ENCODE data around the gene UMODL1. TPM values are rescaled to one million over a fixed set of nuclear protein-coding genes. Genes with fewer than 3 reads are reported as not detected.

Gene UMODL1
- total RNA-seq, result not detected
- long read RNA-seq, result 0 reads

- ATAC-seq, result no peak
- intact Hi-C loops (cut with DNase I), result no loop called here
- no peak for DNase-seq
These were observed at the start of gene UMODL1 for GRCh38 chr21:42071146-42071737. TSS of gene UMODL1 (plus strand) at chr21:42071317. CDS start at chr21:42071317, 0 bp downstream.

GRCh38 chr21:42021371-42022090 is 49.6 kb upstream of the UMODL1 start:
- intact Hi-C loops (cut with DNase I), result no loop called here
- ATAC-seq (no peak), DNase-seq (no peak)

GRCh38 chr21:42022091-42022430 is 49.1 kb upstream of the UMODL1 start:
- ATAC-seq, result no peak
- no peak for DNase-seq
- intact Hi-C loops (cut with DNase I), result no loop called here

- ATAC-seq (no peak), DNase-seq (no peak)
- intact Hi-C loops (cut with DNase I), result no loop called here
These were observed 48.2 kb upstream of the UMODL1 start for GRCh38 chr21:42022906-42023305.

- intact Hi-C loops (cut with DNase I), result no loop called here
These were observed 45.6 kb upstream of the UMODL1 start for GRCh38 chr21:42025376-42026081.

GRCh38 chr21:42026082-42026435 is 45.1 kb upstream of the UMODL1 start:
- no peak for DNase-seq
- intact Hi-C loops (cut with DNase I), result no loop called here
- no peak for ATAC-seq

More at GRCh38 chr21:42025376-42026081, 45.6 kb upstream of the UMODL1 start:
- no peak for ATAC-seq
- DNase-seq, result no peak

- intact Hi-C loops (cut with DNase I), result no loop called here
- no peak for ATAC-seq
These were observed 43.9 kb upstream of the UMODL1 start for GRCh38 chr21:42027085-42027821.

GRCh38 chr21:42027822-42028765 is 43.0 kb upstream of the UMODL1 start:
- DNase-seq (no peak), ATAC-seq (no peak)
- intact Hi-C loops (cut with DNase I), result no loop called here

More at GRCh38 chr21:42027085-42027821, 43.9 kb upstream of the UMODL1 start:
- DNase-seq, result no peak

- intact Hi-C loops (cut with DNase I), result no loop called here
- DNase-seq (no peak), ATAC-seq (no peak)
These were observed 42.2 kb upstream of the UMODL1 start for GRCh38 chr21:42028766-42029425.

- no peak for DNase-seq
- intact Hi-C loops (cut with DNase I), result no loop called here
- no peak for ATAC-seq
These were observed 40.8 kb upstream of the UMODL1 start for GRCh38 chr21:42030311-42030710.

GRCh38 chr21:42031241-42031640 is 39.9 kb upstream of the UMODL1 start:
- ATAC-seq, result no peak
- intact Hi-C loops (cut with DNase I), result no loop called here
- DNase-seq, result no peak

GRCh38 chr21:42031816-42032215 is 39.3 kb upstream of the UMODL1 start:
- intact Hi-C loops (cut with DNase I), result no loop called here
- DNase-seq, result no peak
- no peak for ATAC-seq

- no peak for DNase-seq
These were observed 38.9 kb upstream of the UMODL1 start for GRCh38 chr21:42032266-42032665.

GRCh38 chr21:42032968-42033367 is 38.1 kb upstream of the UMODL1 start:
- DNase-seq, result no peak
- intact Hi-C loops (cut with DNase I), result no loop called here
- ATAC-seq, result no peak

More at GRCh38 chr21:42032266-42032665, 38.9 kb upstream of the UMODL1 start:
- intact Hi-C loops (cut with DNase I), result no loop called here
- ATAC-seq, result no peak

- DNase-seq (no peak), ATAC-seq (no peak)
- intact Hi-C loops (cut with DNase I), result no loop called here
These were observed 34.8 kb upstream of the UMODL1 start for GRCh38 chr21:42036313-42036712.

GRCh38 chr21:42037516-42037915 is 33.6 kb upstream of the UMODL1 start:
- DNase-seq (no peak), ATAC-seq (no peak)
- intact Hi-C loops (cut with DNase I), result no loop called here

- no peak for ATAC-seq
- intact Hi-C loops (cut with DNase I), result no loop called here
- DNase-seq, result no peak
These were observed 33.2 kb upstream of the UMODL1 start for GRCh38 chr21:42037943-42038342.

GRCh38 chr21:42038393-42038792 is 32.7 kb upstream of the UMODL1 start:
- DNase-seq (no peak), ATAC-seq (no peak)
- intact Hi-C loops (cut with DNase I), result no loop called here
